Measurements from ENCODE around the gene PMEPA1.

DNA sequence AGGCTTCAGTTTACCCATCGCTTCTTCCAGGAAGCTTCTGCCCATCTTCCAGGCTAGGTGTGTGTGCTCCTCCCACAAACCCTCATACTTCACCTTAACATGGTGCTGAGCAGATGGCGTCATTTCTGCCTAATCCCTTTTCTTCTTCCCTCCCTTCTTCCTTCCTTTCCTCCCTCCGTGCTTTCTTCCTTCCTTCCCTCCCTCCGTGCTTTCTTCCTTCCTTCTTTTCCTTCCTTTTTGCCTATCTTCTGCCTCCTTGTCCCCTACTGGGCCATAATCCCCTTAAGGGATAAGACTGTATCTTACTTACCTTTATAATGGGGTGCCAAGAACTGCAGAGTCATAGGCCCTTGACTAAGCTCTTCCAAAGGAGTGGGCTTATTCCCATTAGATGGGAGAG lies 27.5 kb upstream of the PMEPA1 start:
- no peak for TF ChIP-seq POLR2AphosphoS5 (IDR thresholded peaks at IDR 0.05)
- TF ChIP-seq, protein P1, sequence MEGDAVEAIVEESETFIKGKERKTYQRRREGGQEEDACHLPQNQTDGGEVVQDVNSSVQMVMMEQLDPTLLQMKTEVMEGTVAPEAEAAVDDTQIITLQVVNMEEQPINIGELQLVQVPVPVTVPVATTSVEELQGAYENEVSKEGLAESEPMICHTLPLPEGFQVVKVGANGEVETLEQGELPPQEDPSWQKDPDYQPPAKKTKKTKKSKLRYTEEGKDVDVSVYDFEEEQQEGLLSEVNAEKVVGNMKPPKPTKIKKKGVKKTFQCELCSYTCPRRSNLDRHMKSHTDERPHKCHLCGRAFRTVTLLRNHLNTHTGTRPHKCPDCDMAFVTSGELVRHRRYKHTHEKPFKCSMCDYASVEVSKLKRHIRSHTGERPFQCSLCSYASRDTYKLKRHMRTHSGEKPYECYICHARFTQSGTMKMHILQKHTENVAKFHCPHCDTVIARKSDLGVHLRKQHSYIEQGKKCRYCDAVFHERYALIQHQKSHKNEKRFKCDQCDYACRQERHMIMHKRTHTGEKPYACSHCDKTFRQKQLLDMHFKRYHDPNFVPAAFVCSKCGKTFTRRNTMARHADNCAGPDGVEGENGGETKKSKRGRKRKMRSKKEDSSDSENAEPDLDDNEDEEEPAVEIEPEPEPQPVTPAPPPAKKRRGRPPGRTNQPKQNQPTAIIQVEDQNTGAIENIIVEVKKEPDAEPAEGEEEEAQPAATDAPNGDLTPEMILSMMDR (IDR thresholded peaks at IDR 0.05): no peak
- TF ChIP-seq POLR2A (IDR thresholded peaks at IDR 0.05): no peak
